ENCODE measurements around the gene PAQR6. TPM values are rescaled to one million over a fixed set of nuclear protein-coding genes. Genes with fewer than 3 reads are reported as not detected.

Gene PAQR6
- total RNA-seq, 1 donor from 2014 or later, result 8.4 TPM

GRCh38 chr1:156251527-156251926 lies 3.7 kb upstream of the PAQR6 start:
- peak overlapping the region; percentile 21 for H3K4me3 Mint-ChIP-seq (ENCODE audit: unreplicated experiment)

GRCh38 chr1:156249593-156249992 lies 1.7 kb upstream of the PAQR6 start:
- no peak for DNase-seq (ENCODE audit: low spot score)
- no peak for TF ChIP-seq CTCF (IDR thresholded peaks at IDR 0.05; ENCODE audit: unreplicated experiment)
- peaks cover 7% of the 10 kb centered on the region for H3K27me3 Mint-ChIP-seq (ENCODE audit: unreplicated experiment)
- no peak overlapping the region for H3K4me3 Mint-ChIP-seq (ENCODE audit: unreplicated experiment)
- H3K9me3 Mint-ChIP-seq (ENCODE audit: unreplicated experiment), result no peaks in the 10 kb centered on the region
- no peak overlapping the region for H3K27ac Mint-ChIP-seq (ENCODE audit: unreplicated experiment)
- peaks cover 38% of the 10 kb centered on the region for H3K4me1 Mint-ChIP-seq (ENCODE audit: unreplicated experiment)
- H3K36me3 Mint-ChIP-seq (ENCODE audit: low read depth, unreplicated experiment), result peaks cover 25% of the 10 kb centered on the region

More at GRCh38 chr1:156251527-156251926, 3.7 kb upstream of the PAQR6 start:
- Mint-ChIP-seq H3K36me3 (ENCODE audit: low read depth, unreplicated experiment) (peaks cover 30% of the 10 kb centered on the region), H3K27me3 (ENCODE audit: unreplicated experiment) (peaks cover 6% of the 10 kb centered on the region), H3K4me1 (ENCODE audit: unreplicated experiment) (peaks cover 31% of the 10 kb centered on the region), H3K27ac (ENCODE audit: unreplicated experiment) (no peak overlapping the region), H3K9me3 (ENCODE audit: unreplicated experiment) (no peaks in the 10 kb centered on the region)
- no peak for TF ChIP-seq CTCF (IDR thresholded peaks at IDR 0.05; ENCODE audit: unreplicated experiment)
- DNase-seq (ENCODE audit: low spot score), result no peak

GRCh38 chr1:156248323-156248683 lies 447 bp upstream of the PAQR6 start:
- Mint-ChIP-seq H3K9me3 (ENCODE audit: unreplicated experiment) (no peaks in the 10 kb centered on the region), H3K27me3 (ENCODE audit: unreplicated experiment) (peaks cover 6% of the 10 kb centered on the region), H3K36me3 (ENCODE audit: low read depth, unreplicated experiment) (peaks cover 18% of the 10 kb centered on the region), H3K27ac (ENCODE audit: unreplicated experiment) (no peak overlapping the region), H3K4me3 (ENCODE audit: unreplicated experiment) (no peak overlapping the region), H3K4me1 (ENCODE audit: unreplicated experiment) (peaks cover 36% of the 10 kb centered on the region)
- no peak for DNase-seq (ENCODE audit: low spot score)
- no peak for TF ChIP-seq CTCF (IDR thresholded peaks at IDR 0.05; ENCODE audit: unreplicated experiment)

GRCh38 chr1:156246781-156247459 lies 936 bp downstream of the PAQR6 start:
- TF ChIP-seq CTCF (IDR thresholded peaks at IDR 0.05; ENCODE audit: unreplicated experiment), result no peak
- Mint-ChIP-seq H3K36me3 (ENCODE audit: low read depth, unreplicated experiment) (peaks cover 9% of the 10 kb centered on the region), H3K27ac (ENCODE audit: unreplicated experiment) (no peak overlapping the region), H3K4me3 (ENCODE audit: unreplicated experiment) (no peak overlapping the region), H3K9me3 (ENCODE audit: unreplicated experiment) (no peaks in the 10 kb centered on the region), H3K4me1 (ENCODE audit: unreplicated experiment) (peaks cover 27% of the 10 kb centered on the region), H3K27me3 (ENCODE audit: unreplicated experiment) (peaks cover 7% of the 10 kb centered on the region)
- DNase-seq (ENCODE audit: low spot score), result no peak

GRCh38 chr1:156246241-156246780 lies 1.5 kb downstream of the PAQR6 start:
- no peak for TF ChIP-seq CTCF (IDR thresholded peaks at IDR 0.05; ENCODE audit: unreplicated experiment)
- no peak for DNase-seq (ENCODE audit: low spot score)
- Mint-ChIP-seq H3K4me3 (ENCODE audit: unreplicated experiment) (no peak overlapping the region), H3K36me3 (ENCODE audit: low read depth, unreplicated experiment) (peaks cover 9% of the 10 kb centered on the region), H3K9me3 (ENCODE audit: unreplicated experiment) (no peaks in the 10 kb centered on the region), H3K4me1 (ENCODE audit: unreplicated experiment) (peaks cover 23% of the 10 kb centered on the region), H3K27me3 (ENCODE audit: unreplicated experiment) (peaks cover 7% of the 10 kb centered on the region), H3K27ac (ENCODE audit: unreplicated experiment) (peak overlapping the region; percentile 42)
